BLaER1 treated with 17β-estradiol and CSF1 and Interleukin-3, amounts not matched to agents 10 nM and 100 nM (cell line): ENCODE measurements around the gene C11orf86.
"Not testable (repeated sequence)": the region's sequence is repeated elsewhere in the genome, so short reads cannot be mapped to it uniquely, and the experiment has no call there.

Source experiments
- H3K27ac ChIP-seq, 11 experiments: shearing (Covaris generic); formaldehyde crosslinking; 2 replicates each; pipeline ENCODE4 v1.8.1; 2022
- H3K27me3 ChIP-seq, 11 experiments: shearing (Covaris generic); formaldehyde crosslinking; 2 replicates each; pipeline ENCODE4 v1.8.1; 2022
- H3K36me3 ChIP-seq, 11 experiments: shearing (Covaris generic); formaldehyde crosslinking; 2 replicates each; pipeline ENCODE4 v1.8.1; 2022
- H3K4me1 ChIP-seq, 10 experiments: shearing (Covaris generic); formaldehyde crosslinking; 2 replicates each; pipeline ENCODE4 v1.8.1; 2022
- H3K4me2 ChIP-seq, 11 experiments: shearing (Covaris generic); formaldehyde crosslinking; 2 replicates each; pipeline ENCODE4 v1.8.1; 2022
- H3K4me3 ChIP-seq, 10 experiments: shearing (Covaris generic); formaldehyde crosslinking; 2 replicates each; pipeline ENCODE4 v1.8.1; 2022
- H3K9ac ChIP-seq, 11 experiments: shearing (Covaris generic); formaldehyde crosslinking; 2 replicates each; pipeline ENCODE4 v1.8.1; 2022
- H3K9me3 ChIP-seq, 11 experiments: shearing (Covaris generic); formaldehyde crosslinking; replicated peaks in 1 of 11; 2 replicates each; pipeline ENCODE4 v1.8.1; 2022
- H4K20me1 ChIP-seq, 11 experiments: shearing (Covaris generic); formaldehyde crosslinking; 2 replicates each; pipeline ENCODE4 v1.8.1; 2022
- Cebpa-rat ChIP-seq, 11 experiments: shearing (Covaris generic); IDR thresholded peaks; 2 replicates each; pipeline ENCODE4 v1.8.1; 2022

C11orf86 gene

GRCh38 chr11:66992041-66992440 is 16.9 kb downstream of the C11orf86 start:
- Histone ChIP-seq H3K27me3 (no peaks in the 10 kb centered on the region), H3K9me3 (no peaks in the 10 kb centered on the region), H3K4me1 (peaks cover 8 to 12% (median 11%) of the 10 kb centered on the region in 10 experiments), H4K20me1 (no peaks in the 10 kb centered on the region), H3K27ac (no peak overlapping the region), H3K4me3 (no peak overlapping the region), H3K9ac (no peak overlapping the region), H3K36me3 (no peaks in the 10 kb centered on the region), H3K4me2 (no peak overlapping the region)
- TF ChIP-seq Cebpa-rat (IDR thresholded peaks at IDR 0.05): no peak

GRCh38 chr11:66996609-66997273 is 21.6 kb downstream of the C11orf86 start:
- no peak overlapping the region for H3K4me2 ChIP-seq
- no peaks in the 10 kb centered on the region for H3K9me3 ChIP-seq
- H3K27ac ChIP-seq: no peak overlapping the region
- H3K36me3 ChIP-seq: no peaks in the 10 kb centered on the region
- no peak for TF ChIP-seq Cebpa-rat (IDR thresholded peaks at IDR 0.05)
- H4K20me1 ChIP-seq: no peaks in the 10 kb centered on the region
- no peak overlapping the region for H3K9ac ChIP-seq
- no peaks in the 10 kb centered on the region for H3K27me3 ChIP-seq
- no peaks in the 10 kb centered on the region for H3K4me1 ChIP-seq
- H3K4me3 ChIP-seq: no peak overlapping the region

- Histone ChIP-seq H3K36me3 (no peaks in the 10 kb centered on the region), H4K20me1 (no peaks in the 10 kb centered on the region), H3K4me3 (no peak overlapping the region), H3K4me2 (no peak overlapping the region), H3K4me1 (no peaks in the 10 kb centered on the region), H3K9ac (no peak overlapping the region), H3K27me3 (no peaks in the 10 kb centered on the region), H3K27ac (no peak overlapping the region), H3K9me3 (no peaks in the 10 kb centered on the region)
- TF ChIP-seq Cebpa-rat (IDR thresholded peaks at IDR 0.05): no peak
Observed at GRCh38 chr11:66999555-66999954, 24.5 kb downstream of the C11orf86 start.

- H3K27ac ChIP-seq: no peak overlapping the region
- H3K36me3 ChIP-seq: no peaks in the 10 kb centered on the region
- no peak overlapping the region for H3K4me3 ChIP-seq
- H4K20me1 ChIP-seq: no peaks in the 10 kb centered on the region
- no peaks in the 10 kb centered on the region for H3K27me3 ChIP-seq
- H3K9me3 ChIP-seq: no peaks in the 10 kb centered on the region
- H3K4me2 ChIP-seq: no peak overlapping the region
- TF ChIP-seq Cebpa-rat (IDR thresholded peaks at IDR 0.05): no peak
- no peak overlapping the region for H3K9ac ChIP-seq
- no peaks in the 10 kb centered on the region for H3K4me1 ChIP-seq
Observed at GRCh38 chr11:67001332-67001731, 26.2 kb downstream of the C11orf86 start.

GRCh38 chr11:67002297-67002913 is 27.3 kb downstream of the C11orf86 start:
- Histone ChIP-seq H3K4me1 (peaks cover 0 to 6% (median 0%) of the 10 kb centered on the region in 10 experiments; a peak in 1 of 20 replicates), H3K27ac (no peak overlapping the region), H4K20me1 (no peaks in the 10 kb centered on the region), H3K4me2 (no peak overlapping the region), H3K27me3 (no peaks in the 10 kb centered on the region), H3K9ac (no peak overlapping the region), H3K9me3 (no peaks in the 10 kb centered on the region), H3K4me3 (no peak overlapping the region), H3K36me3 (no peaks in the 10 kb centered on the region)
- TF ChIP-seq Cebpa-rat (IDR thresholded peaks at IDR 0.05): no peak

- no peak for TF ChIP-seq Cebpa-rat (IDR thresholded peaks at IDR 0.05)
- Histone ChIP-seq H3K27ac (no peak overlapping the region), H3K4me3 (no peak overlapping the region)
Observed at GRCh38 chr11:67002921-67003411, 27.9 kb downstream of the C11orf86 start.

GRCh38 chr11:67005200-67005599 is 30.1 kb downstream of the C11orf86 start:
- not testable (repeated sequence) for H3K36me3 ChIP-seq, H3K27me3 ChIP-seq, H3K4me3 ChIP-seq, H4K20me1 ChIP-seq, H3K9me3 ChIP-seq, H3K27ac ChIP-seq, H3K9ac ChIP-seq, H3K4me1 ChIP-seq, H3K4me2 ChIP-seq

More at GRCh38 chr11:67002921-67003411, 27.9 kb downstream of the C11orf86 start:
- Histone ChIP-seq H4K20me1 (no peaks in the 10 kb centered on the region), H3K27me3 (no peaks in the 10 kb centered on the region), H3K4me2 (no peak overlapping the region), H3K9me3 (no peaks in the 10 kb centered on the region), H3K36me3 (no peaks in the 10 kb centered on the region), H3K4me1 (peaks cover 0 to 7% (median 0%) of the 10 kb centered on the region in 10 experiments; a peak in 1 of 20 replicates), H3K9ac (no peak overlapping the region)

GRCh38 chr11:67006029-67006884 is 31.2 kb downstream of the C11orf86 start:
- Histone ChIP-seq H3K9me3 (no peaks in the 10 kb centered on the region), H3K4me2 (no peak overlapping the region), H3K4me3 (no peak overlapping the region), H3K36me3 (no peaks in the 10 kb centered on the region), H3K27me3 (no peaks in the 10 kb centered on the region), H3K4me1 (peaks cover 0 to 7% (median 0%) of the 10 kb centered on the region in 10 experiments; a peak in 1 of 20 replicates), H3K9ac (no peak overlapping the region), H4K20me1 (no peaks in the 10 kb centered on the region), H3K27ac (no peak overlapping the region)
- no peak for TF ChIP-seq Cebpa-rat (IDR thresholded peaks at IDR 0.05)

- peaks cover 0 to 7% (median 0%) of the 10 kb centered on the region in 10 experiments; a peak in 1 of 20 replicates for H3K4me1 ChIP-seq
- no peaks in the 10 kb centered on the region for H3K27me3 ChIP-seq
- no peak overlapping the region for H3K4me2 ChIP-seq
- H3K9ac ChIP-seq: no peak overlapping the region
- H4K20me1 ChIP-seq: no peaks in the 10 kb centered on the region
- no peak overlapping the region for H3K27ac ChIP-seq
- H3K4me3 ChIP-seq: no peak overlapping the region
- no peak for TF ChIP-seq Cebpa-rat (IDR thresholded peaks at IDR 0.05)
- H3K9me3 ChIP-seq: no peaks in the 10 kb centered on the region
- H3K36me3 ChIP-seq: no peaks in the 10 kb centered on the region
Observed at GRCh38 chr11:67007126-67007525, 32.0 kb downstream of the C11orf86 start.
